Inferior parietal cortex (tissue), 1 donor: Measurements from ENCODE around the gene ACSL3.
"Not testable (repeated sequence)": the region's sequence is repeated elsewhere in the genome, so short reads cannot be mapped to it uniquely, and the experiment has no call there.

ENCODE experiments used
- DNase-seq: peaks from one replicate; pipeline ENCODE4 v3.0.0-alpha.2; 2016; ENCODE audit errors: extremely low spot score

ACSL3 gene

DNA sequence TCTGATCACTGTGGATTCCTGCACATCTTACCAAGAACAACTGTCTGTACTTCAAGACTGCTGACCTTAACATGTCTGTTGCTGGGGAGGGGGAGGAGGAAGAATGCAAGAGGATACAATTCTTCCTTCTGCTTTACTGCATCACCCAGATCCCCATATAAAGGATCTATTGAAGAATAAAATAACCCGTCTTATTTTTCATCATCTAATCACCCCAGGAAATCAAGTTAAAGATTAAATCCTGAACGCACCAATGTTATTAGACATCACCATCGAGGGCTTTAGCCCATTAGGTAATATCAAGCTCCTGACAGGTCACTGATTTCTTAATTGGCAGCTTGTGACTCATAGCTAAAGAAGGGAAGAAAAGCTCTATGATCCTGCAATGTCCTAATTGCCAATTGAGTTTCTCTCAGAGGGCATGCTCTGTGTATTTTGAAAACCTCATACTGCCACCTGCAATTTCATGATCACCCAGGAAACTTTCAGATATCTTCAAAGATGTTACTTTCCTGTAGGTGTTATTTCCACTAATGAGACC, 115.8 kb downstream of the ACSL3 start:
- DNase-seq: no peak

DNA sequence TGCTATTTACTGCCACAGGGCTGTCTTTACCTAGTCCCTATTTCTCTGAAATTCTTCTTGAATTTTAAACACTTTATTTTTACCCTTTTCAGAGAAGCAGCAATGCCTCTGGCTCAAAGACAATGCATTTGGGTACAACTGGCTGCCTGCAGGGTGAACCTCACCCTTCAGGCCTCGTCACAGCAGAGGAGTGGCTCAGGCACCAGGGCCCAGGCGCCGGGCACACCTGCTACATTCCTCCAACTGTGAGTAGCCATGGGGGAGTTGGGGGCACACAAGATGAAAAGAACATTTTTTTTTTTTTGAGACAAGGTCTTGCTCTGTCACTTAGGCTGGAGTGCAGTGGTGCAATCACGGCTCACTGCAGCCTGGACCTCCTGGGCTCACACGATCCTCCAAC, 116.3 kb downstream of the ACSL3 start:
- DNase-seq: no peak

DNA sequence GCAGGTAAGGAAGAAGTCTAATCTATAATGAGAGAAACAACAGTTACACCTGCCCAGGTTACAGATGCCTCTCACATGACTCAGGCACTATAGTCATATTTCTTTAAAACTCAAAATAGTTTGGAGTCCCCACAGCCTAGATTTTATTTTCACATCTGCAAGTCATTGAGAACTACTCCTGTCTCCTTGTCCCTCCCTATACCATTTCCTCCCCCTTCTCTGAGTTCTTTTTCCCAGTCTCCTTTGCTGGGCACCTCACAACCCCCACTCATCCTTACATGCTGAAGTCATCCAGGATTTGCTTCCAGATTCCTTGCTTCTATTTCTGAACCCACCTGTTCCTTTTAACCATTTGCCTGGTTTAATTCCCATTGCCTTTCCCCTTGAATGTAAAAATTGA, 118.0 kb downstream of the ACSL3 start:
- DNase-seq: no peak

DNA sequence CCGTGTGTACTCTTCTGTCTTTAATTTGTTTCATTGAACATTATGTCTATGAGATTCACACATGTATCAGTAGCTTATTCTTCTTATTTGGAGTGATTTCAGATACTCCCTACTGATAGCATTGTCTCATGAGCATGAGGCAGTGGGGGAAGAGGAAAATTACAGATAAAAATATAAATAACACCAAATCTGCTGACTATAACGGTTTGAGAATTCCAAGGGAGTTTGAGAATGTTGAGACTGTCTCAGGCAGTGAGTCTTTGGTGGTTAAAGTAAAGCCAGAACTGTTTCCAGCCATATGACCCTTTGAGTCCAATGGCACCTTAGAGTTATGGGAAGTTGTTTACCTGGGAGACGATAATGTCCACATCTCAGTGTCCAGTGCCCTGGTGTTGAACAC, 118.6 kb downstream of the ACSL3 start:
- DNase-seq: no peak

DNA sequence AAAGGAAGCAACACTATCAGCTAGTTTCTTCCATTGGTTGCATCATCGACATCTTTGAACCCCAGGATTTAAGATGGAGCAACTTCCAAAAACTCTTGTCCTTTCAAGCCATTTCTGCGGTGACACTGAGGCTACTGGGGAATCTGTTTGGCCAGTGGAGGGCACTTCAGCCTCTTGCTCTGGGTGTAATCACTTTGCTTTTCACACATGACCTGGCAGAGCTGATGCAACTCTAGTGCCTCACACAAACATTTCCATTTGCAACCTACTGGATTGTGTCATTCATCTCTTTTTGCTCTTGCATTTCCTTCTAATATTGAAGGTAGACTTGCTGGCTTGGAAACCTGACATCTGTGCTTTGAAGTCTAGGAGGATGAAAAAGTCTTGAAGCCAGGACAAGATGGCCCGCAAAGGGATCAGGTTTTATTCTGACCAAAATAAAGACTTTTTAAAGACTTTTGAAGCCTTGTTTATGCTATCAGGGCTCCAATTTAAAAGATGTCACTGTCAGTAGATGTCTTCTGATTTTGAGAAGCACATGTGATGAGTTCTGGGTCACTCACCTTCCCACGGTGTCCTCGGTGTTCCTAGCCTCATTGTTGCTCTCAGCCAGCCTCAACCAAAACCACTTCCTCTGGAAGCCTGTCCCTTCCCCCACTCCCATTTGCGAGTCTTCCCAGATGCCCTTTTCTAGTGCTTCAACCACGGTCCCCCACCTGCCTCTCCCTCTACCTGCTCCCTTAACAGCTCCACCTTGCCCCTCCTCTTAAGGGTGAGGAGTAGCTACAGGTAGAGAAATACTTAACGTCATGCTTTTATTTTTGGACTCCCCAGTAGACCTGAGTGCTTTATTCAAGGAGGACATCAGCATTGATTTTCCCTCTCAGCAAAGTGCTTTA, 121.4 kb downstream of the ACSL3 start:
- peak; percentile 75 for DNase-seq

DNA sequence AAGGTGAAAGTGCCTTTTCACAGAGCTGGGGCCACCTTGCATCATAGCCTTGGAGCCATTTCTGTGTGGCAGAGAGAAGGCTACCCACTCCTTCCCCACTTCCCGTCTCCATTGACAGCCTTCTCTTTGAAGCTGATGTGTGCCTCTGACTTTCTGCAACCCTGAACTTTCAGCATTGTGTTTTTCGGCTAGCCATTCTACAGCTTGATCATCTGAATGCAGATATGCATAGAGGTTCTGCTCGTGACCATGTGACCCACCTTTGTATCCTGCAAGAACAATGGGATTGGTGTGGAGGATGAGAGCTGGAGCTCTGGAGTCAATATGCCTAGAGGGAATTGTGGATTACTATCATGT, 122.1 kb downstream of the ACSL3 start:
- no peak for DNase-seq

DNA sequence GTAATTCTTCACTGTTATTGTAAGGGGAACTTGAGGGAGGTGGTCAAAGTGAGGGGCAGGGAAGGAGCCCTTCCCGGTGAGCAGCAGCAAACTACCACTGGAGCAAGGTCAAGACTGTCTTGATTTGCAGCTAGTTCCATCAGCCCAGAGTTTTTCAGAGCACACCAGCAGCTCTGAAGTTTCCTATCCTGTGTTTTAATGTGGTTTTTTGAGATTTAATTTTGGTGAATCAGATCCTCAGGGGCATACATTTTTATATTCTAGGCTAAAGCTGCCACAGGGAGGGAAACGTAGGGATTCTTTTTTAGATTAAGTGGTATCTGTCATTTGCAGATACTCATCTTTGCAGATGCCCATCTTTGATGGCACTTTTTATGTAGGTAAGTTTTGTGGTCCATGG, 124.1 kb downstream of the ACSL3 start:
- DNase-seq: no peak

DNA sequence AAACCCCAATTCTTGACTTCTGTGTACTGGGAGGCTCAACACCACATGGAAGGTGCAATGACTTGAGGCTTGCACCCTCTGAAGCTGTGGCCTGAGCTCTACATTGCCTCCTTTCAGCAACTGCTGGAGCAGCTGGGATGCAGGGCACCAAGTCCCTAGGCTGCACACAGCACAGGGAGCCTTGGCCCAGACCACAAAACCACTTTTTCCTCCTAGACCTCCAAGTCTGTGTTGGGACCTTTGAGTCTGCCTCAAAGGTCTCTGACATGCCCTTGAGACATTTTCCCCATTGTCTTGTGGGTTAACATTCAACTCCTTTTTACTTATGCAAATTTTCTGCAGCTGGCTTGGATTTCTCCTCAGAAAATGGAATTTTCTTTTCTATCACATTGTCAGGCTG, 128.6 kb downstream of the ACSL3 start:
- no peak for DNase-seq

DNA sequence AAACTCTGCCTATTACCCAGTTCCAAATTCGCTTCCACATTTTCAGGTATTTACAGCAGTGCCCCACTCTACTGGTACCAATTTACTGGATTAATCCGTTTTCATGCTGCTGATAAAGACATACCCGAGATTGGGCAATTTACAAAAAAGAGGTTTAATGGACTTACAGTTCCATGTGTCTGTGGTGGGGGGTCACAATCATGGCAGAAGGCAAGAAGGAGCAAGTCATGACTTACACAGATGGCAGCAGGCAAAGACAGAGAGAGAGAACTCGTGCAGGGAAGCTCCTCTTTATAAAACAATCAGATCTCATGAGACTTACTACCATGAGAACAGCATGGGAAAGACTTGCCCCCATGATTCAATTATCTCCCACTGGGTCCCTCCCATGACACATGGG, 129.4 kb downstream of the ACSL3 start:
- DNase-seq: not testable (repeated sequence)

DNA sequence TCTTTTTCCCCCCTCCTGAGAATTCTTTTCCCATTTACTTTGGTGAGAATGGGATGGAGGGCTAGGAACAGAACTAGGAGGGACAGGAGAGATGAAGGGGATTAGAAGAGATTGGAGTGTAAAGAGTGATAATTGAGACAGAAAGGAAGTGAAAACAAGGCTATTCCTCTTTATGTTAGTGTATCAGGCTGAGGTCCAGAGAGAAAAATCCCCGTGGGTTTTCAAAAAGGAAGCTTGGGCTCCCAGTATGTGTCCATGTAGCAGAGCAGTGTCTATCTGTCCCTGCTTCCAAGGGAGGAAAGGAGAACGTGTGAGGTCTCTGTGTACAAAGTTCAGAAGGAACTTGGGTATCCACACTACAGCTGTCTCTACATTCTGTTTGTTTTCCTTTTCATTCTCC, 131.3 kb downstream of the ACSL3 start:
- no peak for DNase-seq
